GM12865 (cell line): ENCODE measurements around the gene EFEMP1.

Experiments
- DNase-seq: peaks from one replicate; pipeline ENCODE4 v3.0.0; 2010; ENCODE audit warnings: low read depth
- H3K4me3 ChIP-seq: 2 replicates; pipeline ENCODE4 v1.5.1; 2011; ENCODE audit warnings: mild to moderate bottlenecking, low read depth, low read length, control low read depth
- TF ChIP-seq, protein P1 (sequence below): IDR thresholded peaks from 2 replicates; pipeline ENCODE4 v1.5.1; 2011; ENCODE audit warnings: low read length, control low read depth, low read depth, inconsistent platforms; ENCODE audit not compliant: insufficient read depth; ENCODE audit errors: missing control alignments

Gene EFEMP1

DNA sequence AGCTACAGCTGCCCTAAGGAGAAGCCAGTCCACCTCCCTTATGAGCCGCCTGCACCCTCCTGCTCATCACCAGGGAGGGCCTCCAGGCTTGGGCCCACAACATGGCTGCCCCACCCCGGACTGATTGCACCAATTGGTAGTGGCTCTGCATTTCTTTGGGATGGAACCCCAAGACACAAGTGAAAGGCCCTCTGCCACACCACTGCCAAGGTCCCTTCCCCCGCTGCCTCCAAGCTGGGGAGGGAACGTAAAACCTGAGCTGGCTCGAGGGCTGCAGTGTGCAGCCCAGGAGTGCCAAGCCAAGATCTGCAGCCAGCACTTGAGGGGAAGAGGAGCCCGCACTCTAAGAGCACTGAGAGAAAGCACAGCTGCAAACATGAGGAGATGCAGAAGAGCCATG, 97.3 kb downstream of the EFEMP1 start:
- no peak overlapping the region for H3K4me3 ChIP-seq
- TF ChIP-seq, protein P1, sequence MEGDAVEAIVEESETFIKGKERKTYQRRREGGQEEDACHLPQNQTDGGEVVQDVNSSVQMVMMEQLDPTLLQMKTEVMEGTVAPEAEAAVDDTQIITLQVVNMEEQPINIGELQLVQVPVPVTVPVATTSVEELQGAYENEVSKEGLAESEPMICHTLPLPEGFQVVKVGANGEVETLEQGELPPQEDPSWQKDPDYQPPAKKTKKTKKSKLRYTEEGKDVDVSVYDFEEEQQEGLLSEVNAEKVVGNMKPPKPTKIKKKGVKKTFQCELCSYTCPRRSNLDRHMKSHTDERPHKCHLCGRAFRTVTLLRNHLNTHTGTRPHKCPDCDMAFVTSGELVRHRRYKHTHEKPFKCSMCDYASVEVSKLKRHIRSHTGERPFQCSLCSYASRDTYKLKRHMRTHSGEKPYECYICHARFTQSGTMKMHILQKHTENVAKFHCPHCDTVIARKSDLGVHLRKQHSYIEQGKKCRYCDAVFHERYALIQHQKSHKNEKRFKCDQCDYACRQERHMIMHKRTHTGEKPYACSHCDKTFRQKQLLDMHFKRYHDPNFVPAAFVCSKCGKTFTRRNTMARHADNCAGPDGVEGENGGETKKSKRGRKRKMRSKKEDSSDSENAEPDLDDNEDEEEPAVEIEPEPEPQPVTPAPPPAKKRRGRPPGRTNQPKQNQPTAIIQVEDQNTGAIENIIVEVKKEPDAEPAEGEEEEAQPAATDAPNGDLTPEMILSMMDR: no peak
- DNase-seq: no peak

DNA sequence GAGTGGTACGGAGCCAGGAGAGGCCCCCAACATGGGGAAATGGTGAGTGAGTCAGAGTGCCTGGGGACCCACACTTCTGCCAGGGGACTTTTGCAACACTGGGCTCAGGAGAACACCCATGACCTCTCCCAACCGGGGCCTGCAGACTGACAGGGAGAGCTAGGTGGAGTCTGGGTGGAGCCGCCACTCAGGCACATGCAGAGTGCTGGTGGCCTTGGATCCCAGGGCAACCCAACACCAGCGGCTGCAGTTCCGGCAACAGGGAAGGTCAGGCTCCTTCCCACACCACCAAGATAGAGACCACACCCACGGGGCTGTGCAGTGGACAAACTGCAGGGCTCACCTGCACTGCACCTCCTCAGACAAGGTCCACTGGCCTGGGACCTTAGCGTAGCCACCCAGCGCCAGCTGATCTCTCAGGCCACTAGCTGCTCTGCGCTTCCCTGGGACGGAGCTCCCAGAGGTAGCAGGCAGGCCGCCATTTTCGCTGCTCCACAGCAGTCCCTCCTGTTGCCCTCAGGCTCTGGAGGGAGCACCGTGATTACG, 99.0 kb downstream of the EFEMP1 start:
- TF ChIP-seq, protein P1: no peak
- DNase-seq: no peak
- no peak overlapping the region for H3K4me3 ChIP-seq
